ENCODE measurements around the gene CADM2.

The CADM2 gene

GRCh38 chr3:85709346-85709892 is 750.6 kb downstream of the CADM2 start:
- DNase-seq (ENCODE audit: low read depth): no peak
- H3K4me3 ChIP-seq (ENCODE audit: low read length): no peak overlapping the region
- no peak for TF ChIP-seq CTCF (IDR thresholded peaks at IDR 0.05; ENCODE audit: insufficient read depth, low read depth, low read length, missing control alignments)

GRCh38 chr3:85710490-85710889 is 751.7 kb downstream of the CADM2 start:
- peak; percentile 82 for DNase-seq (ENCODE audit: low read depth)
- no peak for TF ChIP-seq CTCF (IDR thresholded peaks at IDR 0.05; ENCODE audit: insufficient read depth, low read depth, low read length, missing control alignments)
- H3K4me3 ChIP-seq (ENCODE audit: low read length): no peak overlapping the region

GRCh38 chr3:85721409-85722145 is 762.8 kb downstream of the CADM2 start:
- TF ChIP-seq CTCF (IDR thresholded peaks at IDR 0.05; ENCODE audit: insufficient read depth, low read depth, low read length, missing control alignments): no peak
- no peak overlapping the region for H3K4me3 ChIP-seq (ENCODE audit: low read length)
- peak; percentile 85 for DNase-seq (ENCODE audit: low read depth)

- no peak overlapping the region for H3K4me3 ChIP-seq (ENCODE audit: low read length)
- TF ChIP-seq CTCF (IDR thresholded peaks at IDR 0.05; ENCODE audit: insufficient read depth, low read depth, low read length, missing control alignments): no peak
- DNase-seq (ENCODE audit: low read depth): peak; percentile 17
These were observed 767.0 kb downstream of the CADM2 start for GRCh38 chr3:85725809-85726208.

- peak; percentile 65 for DNase-seq (ENCODE audit: low read depth)
- H3K4me3 ChIP-seq (ENCODE audit: low read length): no peak overlapping the region
- TF ChIP-seq CTCF (IDR thresholded peaks at IDR 0.05; ENCODE audit: insufficient read depth, low read depth, low read length, missing control alignments): no peak
These were observed 767.5 kb downstream of the CADM2 start for GRCh38 chr3:85726241-85726640.

GRCh38 chr3:85737846-85738245 is 779.1 kb downstream of the CADM2 start:
- H3K4me3 ChIP-seq (ENCODE audit: low read length): no peak overlapping the region
- DNase-seq (ENCODE audit: low read depth): peak; percentile 37
- TF ChIP-seq CTCF (IDR thresholded peaks at IDR 0.05; ENCODE audit: insufficient read depth, low read depth, low read length, missing control alignments): no peak

GRCh38 chr3:85740561-85740960 is 781.8 kb downstream of the CADM2 start:
- no peak for TF ChIP-seq CTCF (IDR thresholded peaks at IDR 0.05; ENCODE audit: insufficient read depth, low read depth, low read length, missing control alignments)
- H3K4me3 ChIP-seq (ENCODE audit: low read length): no peak overlapping the region
- DNase-seq (ENCODE audit: low read depth): peak; percentile 17
